IPS-11a (cell line): ENCODE data around the gene SVEP1.
"Not testable (repeated sequence)": the region's sequence is repeated elsewhere in the genome, so short reads cannot be mapped to it uniquely, and the experiment has no call there.

Experiments used
- H3K4me3 ChIP-seq: one replicate; pipeline ENCODE4 v1.5.1; 2013; ENCODE audit warnings: low read depth, low read length, control low read depth

Gene SVEP1

DNA sequence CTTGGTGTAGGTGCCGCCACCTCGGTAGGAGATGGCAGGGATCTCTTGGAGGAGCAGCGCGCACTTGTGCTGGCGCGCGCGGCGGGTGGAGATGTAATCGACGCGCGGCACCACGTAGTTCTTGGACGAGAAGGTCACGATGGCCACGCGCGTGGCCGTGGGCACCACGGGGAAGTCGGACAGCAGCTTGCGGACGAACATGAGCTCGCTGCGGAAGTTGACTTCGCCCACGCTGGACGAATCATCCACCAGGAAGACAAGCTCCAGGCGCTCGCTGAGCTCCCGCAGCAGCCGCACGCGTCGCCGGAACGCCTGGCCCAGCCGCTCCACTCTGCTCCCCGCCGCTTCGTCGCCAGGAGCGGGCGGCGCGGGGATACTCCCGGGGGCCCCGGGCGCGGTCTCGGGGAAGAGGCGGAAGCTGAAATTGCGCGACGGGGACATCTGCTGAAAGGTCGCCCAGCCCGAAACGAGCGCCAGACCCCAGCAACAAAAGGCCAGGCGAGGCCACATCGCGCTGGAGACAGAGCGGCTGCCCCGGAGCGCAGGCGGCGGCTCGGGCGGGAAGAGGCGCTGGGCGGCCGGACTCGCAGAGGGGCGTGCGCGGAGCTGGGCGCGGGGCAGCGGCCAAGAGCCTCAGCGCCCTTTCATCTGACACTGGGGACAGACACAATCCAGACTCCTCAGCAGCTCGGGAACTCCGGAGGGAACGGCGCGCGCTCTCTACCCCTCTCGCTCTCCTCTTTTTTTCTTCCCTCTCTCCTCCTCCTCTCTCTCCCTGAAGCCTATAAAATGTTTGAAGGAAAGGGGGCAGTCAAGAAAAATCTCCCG lies at the start of gene SVEP1:
Gene SVEP1 (minus strand): TSS at position 708 of the 828 bp plus-strand sequence. CDS start 198 bp downstream, at position 510.
- H3K4me3 ChIP-seq = peak within 1 kb of the TSS; percentile 70

DNA sequence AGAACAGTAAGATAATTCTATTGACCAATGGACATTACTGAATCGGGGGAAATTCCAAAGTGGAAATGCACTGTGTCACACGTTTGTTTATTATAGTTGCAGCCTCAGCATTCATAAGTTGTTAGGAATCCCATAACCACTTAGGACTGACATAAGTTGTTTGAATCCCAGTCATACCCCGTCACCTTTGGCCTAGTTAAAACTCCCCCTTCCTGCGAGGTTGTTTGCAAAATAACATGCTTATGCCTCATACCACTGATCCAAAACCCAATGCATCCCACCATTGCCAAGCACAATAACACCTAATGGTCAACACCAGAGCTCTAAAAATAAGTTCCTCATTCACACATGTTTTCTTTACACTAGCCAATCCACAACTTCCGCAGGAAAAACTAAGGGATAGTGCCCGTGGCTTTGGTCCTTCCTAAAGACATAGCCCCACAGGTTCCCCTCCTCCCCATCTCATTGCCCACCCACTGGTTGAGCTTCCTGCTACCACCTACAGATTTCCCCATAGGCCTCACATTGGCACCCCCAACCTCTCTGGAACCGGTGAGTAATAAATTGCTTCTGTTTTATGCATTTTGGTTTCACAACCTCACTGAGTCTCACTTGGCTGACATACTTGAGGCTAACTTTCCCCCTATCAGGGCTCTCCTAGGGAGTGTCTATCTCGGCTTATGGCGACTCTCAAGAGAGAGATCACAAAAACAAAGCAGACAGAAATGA lies 46.7 kb upstream of the SVEP1 start:
- H3K4me3 ChIP-seq = no peak overlapping the region

DNA sequence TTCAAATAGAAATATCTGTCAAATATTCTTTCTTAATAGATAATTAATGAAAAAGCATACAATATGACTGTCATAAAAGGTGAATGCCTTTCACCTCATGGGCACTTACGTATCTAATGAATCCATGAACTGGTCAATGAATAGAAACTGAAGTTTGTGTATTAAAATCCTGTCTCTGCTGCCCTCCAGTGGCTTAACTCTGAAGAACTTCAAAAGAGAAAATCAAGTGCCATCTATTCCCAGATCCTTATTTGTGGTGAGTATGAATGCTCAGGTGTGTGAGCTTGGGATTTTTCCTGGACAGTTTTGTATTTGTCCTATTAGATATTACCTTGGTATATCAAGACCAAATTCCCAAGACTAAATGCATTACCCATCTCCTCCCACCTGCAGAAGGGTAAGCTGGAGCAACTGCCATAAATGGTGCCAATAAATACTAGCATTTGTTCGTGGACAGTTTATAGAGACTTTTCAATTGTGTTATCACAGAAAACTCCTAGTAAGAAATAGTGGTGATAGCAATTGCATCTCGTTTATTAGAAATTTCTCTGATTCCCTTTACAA lies 44.0 kb upstream of the SVEP1 start:
- no peak overlapping the region for H3K4me3 ChIP-seq

- no peak overlapping the region for H3K4me3 ChIP-seq
Observed at GRCh38 chr9:110622368-110622767, 42.8 kb upstream of the SVEP1 start.

DNA sequence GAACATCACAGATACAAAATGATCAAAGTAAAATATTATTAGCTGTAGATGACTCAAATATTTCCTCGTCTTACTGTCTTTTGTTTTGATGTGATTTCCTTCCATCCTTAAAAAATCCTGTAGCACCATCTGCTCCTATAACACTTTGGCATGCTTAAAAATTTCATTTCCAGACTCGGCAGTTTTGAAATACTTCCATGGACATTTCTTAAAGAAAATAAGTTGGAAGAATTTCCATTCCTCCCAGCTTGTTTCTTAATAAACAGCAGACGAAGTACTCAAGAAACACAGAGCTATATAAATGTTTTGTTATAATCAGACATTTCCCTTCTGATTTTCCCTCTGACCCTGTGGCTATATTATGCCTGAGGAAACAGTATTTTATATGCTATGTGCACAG lies 41.2 kb upstream of the SVEP1 start:
- no peak overlapping the region for H3K4me3 ChIP-seq

DNA sequence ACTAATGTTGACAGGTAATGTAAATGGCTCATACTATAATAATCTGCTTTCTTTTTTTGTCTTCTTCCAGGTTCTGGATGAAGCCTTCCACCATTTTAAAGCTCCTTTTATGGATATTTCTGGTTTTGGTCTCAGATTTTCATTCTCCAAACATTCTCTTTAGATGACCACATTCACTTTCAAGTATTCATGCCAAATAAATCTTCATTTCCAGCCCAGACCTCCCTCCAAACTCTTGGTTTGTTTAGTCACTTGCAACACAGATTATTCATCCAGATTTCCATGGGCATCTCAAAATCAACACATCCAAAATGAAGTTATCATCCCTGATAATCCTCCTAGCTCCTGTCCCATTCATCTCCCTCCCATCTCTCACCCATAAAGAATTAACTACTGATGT lies 40.3 kb upstream of the SVEP1 start:
- H3K4me3 ChIP-seq = no peak overlapping the region

DNA sequence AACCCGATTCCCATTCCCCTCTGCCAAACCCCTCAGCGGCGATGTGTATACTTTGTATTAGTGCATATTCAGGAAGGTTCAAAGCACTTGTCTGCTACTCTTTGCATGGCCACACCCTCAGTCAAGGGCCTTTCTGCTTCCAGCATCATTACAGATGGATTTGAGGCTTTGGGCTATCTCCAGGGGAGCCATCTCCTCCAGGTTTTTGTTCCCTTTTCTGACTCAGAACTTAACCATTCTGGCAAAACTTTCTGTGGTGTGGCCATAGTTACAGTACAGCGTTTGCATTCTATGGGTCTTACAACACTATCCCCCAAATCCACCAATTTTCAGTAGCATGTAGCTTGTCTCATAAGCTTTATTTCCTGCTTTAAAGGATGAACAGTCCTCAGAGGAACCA lies 36.0 kb upstream of the SVEP1 start:
- no peak overlapping the region for H3K4me3 ChIP-seq

GRCh38 chr9:110614576-110614975 lies 35.0 kb upstream of the SVEP1 start:
- not testable (repeated sequence) for H3K4me3 ChIP-seq

- H3K4me3 ChIP-seq = no peak overlapping the region
Observed at GRCh38 chr9:110606179-110606790, 26.7 kb upstream of the SVEP1 start.

GRCh38 chr9:110605565-110605964 lies 26.0 kb upstream of the SVEP1 start:
- H3K4me3 ChIP-seq = no peak overlapping the region

DNA sequence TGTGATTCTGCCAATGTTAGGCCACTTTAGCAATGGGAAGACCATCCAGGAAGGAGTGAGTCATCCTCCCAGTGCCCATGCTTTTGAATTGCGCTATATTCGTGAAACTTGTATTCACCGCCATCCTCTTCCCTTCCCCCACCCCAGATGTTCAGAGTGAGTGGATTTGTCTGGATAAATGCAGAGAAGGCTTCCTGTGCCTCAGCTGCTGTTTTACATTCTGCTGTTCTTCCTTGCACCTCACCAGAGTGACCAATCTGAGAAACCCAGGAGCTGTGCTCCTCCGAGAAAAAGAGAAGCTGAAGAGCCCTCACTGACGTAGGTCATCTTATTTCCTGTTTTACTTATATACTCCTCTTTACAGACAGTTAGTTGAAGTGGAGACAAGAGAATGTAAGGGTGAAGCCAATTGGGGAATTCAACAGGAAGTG lies 24.6 kb upstream of the SVEP1 start:
- no peak overlapping the region for H3K4me3 ChIP-seq

DNA sequence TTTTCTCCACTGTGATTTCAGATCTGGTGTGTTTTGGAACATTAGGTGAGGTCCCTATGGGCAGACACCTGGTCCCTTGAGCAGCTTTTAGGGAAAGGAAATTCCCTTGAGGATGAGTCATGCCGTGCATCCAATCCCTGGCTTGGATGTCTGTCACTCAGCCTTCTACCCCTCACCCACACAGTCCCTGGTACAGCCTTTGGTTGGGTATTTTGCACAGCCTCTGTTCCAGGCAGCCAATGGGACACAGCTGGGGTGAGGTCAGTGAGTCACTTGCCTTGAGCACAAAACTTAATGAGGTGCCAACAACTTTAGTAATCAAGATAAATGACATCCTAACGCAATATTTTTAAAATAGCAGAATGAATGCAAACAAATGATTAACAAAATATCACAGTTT lies 22.7 kb upstream of the SVEP1 start:
- H3K4me3 ChIP-seq = no peak overlapping the region

DNA sequence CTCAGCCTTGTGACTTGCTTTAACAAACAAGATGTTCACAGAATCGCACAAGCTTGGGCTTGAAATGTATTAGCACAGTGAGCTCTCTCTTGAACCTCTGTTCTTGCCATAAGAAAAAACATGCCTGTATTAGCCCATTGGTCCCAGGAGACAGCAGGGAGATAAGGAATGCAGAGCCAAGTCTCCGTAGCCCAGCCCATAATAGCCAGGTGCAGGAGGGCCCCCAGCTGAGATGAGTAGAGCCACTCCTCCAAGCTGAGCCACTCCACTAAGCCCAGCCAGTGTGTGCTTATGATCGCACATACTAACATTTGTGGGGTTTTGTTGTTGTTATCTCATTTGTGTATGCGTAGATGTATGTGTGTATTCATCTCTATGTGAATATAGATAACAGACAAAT lies 21.6 kb upstream of the SVEP1 start:
- no peak overlapping the region for H3K4me3 ChIP-seq

DNA sequence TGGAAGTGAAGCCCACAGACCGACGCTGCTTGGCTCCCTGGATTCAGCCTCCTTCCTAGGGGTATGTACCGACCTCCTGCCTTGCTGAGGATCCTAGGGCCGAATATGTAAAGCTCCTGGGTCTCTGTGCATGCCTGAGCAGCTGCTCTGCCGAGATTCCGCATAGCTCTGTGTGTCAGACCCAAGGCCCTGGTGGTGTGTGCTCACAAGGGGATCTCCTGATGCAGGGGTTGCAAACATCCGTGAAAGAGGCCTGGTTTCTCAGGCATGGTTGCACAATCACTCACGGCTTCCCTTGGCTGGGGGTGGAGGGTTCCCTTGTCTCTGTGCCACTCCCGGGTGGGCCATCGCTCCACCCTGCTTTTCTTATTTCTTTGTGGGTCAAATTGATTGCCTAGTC lies 19.9 kb upstream of the SVEP1 start:
- H3K4me3 ChIP-seq = no peak overlapping the region

GRCh38 chr9:110592044-110592830 lies 12.7 kb upstream of the SVEP1 start:
- H3K4me3 ChIP-seq = no peak overlapping the region

DNA sequence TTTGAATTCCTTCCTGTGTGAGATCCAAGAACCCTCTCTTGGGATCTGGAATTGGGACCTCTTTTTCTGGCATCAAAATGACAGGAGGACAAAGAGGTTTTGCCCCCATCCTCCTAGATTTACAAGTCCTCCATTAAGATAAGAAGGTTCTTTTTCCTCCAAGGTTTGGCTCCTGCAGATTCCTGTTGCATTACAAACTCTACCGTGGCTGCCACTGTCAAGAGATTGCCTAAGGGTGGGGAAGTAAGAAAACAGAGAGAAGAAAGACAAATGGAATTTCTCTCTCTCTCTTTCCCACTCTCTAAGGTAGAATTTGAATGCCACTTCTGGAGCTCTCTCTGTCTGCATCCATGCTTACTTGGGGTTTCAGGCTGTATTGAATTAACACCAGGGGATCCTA lies 12.0 kb upstream of the SVEP1 start:
- H3K4me3 ChIP-seq = no peak overlapping the region

DNA sequence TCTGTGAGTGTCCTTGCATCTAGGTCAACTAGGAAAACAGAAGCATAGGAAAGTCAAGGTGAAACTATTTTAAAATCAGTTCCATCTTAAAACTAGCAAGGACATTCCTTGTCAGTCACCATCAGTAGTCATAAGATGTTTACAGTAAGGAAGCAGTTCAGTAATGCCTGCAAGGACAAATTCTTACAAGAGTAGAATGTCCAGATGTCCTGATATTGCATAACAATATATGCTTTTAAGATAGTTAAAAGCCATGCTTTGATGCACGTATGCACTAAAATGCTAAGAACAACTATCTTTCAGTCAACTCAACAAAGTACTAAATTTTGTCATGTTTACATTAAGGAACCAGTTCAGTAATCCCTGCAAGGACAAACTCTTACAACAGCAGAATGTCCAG lies 11.3 kb upstream of the SVEP1 start:
- H3K4me3 ChIP-seq = no peak overlapping the region

DNA sequence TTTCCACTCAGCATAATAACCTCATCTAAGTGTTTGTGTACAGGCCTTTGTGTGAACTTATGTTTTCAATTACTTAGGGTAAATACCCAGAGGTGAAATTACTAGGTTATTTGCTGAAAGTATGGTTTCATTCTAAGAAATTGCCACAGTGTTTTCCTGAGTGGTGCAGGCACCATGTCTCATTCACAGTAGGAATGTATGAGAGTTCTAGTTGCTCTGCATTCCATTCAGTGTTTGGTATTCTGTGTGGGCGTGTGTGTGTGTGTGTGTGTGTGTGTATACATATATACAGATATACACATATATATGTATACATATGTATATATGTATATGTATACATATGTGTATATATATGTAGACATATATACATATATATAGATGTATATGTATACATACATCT lies 8.8 kb upstream of the SVEP1 start:
- no peak overlapping the region for H3K4me3 ChIP-seq

GRCh38 chr9:110583237-110583636 lies 3.7 kb upstream of the SVEP1 start:
- no peak overlapping the region for H3K4me3 ChIP-seq

GRCh38 chr9:110582156-110582555 lies 2.6 kb upstream of the SVEP1 start:
- no peak overlapping the region for H3K4me3 ChIP-seq

DNA sequence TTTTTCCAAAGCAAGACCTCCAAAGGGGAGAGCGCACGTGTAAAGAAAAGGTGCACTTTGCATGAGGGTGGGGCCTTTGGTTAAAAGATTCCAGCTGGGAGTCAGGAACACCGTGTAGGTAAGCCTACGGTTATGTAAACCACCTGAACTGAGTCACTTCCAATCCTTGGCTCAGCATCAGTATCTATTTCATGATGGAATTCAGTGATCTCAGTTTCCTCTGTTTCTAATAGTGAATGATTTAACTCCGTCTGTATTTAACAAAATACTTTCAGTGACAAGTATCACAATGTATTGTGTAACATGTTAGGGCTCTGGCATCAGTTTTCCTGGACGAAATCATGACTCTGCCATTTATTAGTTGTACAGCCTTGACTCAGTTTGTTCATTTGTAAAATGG lies 1.3 kb upstream of the SVEP1 start:
- H3K4me3 ChIP-seq = no peak overlapping the region
